ENCODE measurements around the gene KRTAP21-1. TPM values are rescaled to one million over a fixed set of nuclear protein-coding genes. Genes with fewer than 3 reads are reported as not detected.

Gene KRTAP21-1
- total and polyA plus RNA-seq, 2 of the 8 experiments (the other 6 are each of a cell fraction or from before 2014, with no cell fraction given), result not detected

DNA sequence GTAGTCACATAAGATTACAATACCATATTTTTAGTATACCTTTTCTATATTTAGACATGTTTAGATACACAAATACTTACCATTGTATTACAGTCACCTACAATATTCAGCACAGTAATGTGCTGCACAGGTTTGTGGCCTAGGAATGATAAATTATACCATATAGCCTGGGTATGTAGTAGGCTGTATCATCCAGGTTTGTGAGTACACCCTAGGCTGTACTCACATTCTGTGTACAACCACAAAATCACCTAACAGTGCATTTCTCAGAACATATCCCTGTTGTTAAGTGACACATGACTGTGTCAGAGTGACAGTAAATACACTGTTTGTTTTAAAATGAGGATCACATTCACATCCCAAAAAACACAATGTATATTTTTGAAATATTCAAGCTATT lies 47.8 kb downstream of the KRTAP21-1 start (continued):
- TF ChIP-seq CBX8 (IDR thresholded peaks at IDR 0.05; ENCODE audit: borderline replicate concordance, low read depth, low read length), result no peak
- TF ChIP-seq RBBP5 (IDR thresholded peaks at IDR 0.05; ENCODE audit: borderline replicate concordance, low read depth, low read length), result no peak
- TF ChIP-seq KDM4A (IDR thresholded peaks at IDR 0.05; ENCODE audit: low read depth, low read length, severe bottlenecking), result no peak
- TF ChIP-seq JUN (IDR thresholded peaks at IDR 0.05; ENCODE audit: low read depth, low read length), result no peak
- TF ChIP-seq TAF1 (IDR thresholded peaks at IDR 0.05; ENCODE audit: low read depth, low read length), result no peak
- TF ChIP-seq, protein P1, sequence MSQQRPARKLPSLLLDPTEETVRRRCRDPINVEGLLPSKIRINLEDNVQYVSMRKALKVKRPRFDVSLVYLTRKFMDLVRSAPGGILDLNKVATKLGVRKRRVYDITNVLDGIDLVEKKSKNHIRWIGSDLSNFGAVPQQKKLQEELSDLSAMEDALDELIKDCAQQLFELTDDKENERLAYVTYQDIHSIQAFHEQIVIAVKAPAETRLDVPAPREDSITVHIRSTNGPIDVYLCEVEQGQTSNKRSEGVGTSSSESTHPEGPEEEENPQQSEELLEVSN (IDR thresholded peaks at IDR 0.05), result no peak
- TF ChIP-seq, protein P2, sequence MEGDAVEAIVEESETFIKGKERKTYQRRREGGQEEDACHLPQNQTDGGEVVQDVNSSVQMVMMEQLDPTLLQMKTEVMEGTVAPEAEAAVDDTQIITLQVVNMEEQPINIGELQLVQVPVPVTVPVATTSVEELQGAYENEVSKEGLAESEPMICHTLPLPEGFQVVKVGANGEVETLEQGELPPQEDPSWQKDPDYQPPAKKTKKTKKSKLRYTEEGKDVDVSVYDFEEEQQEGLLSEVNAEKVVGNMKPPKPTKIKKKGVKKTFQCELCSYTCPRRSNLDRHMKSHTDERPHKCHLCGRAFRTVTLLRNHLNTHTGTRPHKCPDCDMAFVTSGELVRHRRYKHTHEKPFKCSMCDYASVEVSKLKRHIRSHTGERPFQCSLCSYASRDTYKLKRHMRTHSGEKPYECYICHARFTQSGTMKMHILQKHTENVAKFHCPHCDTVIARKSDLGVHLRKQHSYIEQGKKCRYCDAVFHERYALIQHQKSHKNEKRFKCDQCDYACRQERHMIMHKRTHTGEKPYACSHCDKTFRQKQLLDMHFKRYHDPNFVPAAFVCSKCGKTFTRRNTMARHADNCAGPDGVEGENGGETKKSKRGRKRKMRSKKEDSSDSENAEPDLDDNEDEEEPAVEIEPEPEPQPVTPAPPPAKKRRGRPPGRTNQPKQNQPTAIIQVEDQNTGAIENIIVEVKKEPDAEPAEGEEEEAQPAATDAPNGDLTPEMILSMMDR (IDR thresholded peaks at IDR 0.05; ENCODE audit: control extremely low read depth in 1 of 3, insufficient read depth in 1 of 3, low read depth in 1 of 3, low read length in 3 of 3), result no peak

Small RNA genes lying within 50 kb of the gene (small RNA-seq; reads per million reads assigned to genes)
- gene AP000244.1 (ENCODE audit: insufficient read depth) (not detected), gene KRTAP21-3 (ENCODE audit: insufficient read depth) (not detected), gene KRTAP8-2P (ENCODE audit: insufficient read depth) (not detected)

Other genes with a start within 250 kb of the KRTAP21-1 start
- gene KRTAP19-6, start 213.6 kb downstream of the KRTAP21-1 start, total RNA-seq (2021; fragmentation: NEBNext Ultra II Directional; extraction: Animal tissue kit (Norgen Biotek cat#: 25700)), result not detected in 2 replicates
- gene KRTAP19-6, start 213.6 kb downstream of the KRTAP21-1 start, polyA plus RNA-seq (2011; rRNA removed), result not detected in 2 replicates
- not detected in 2 replicates for gene KRTAP19-7, start 194.1 kb downstream of the KRTAP21-1 start, total RNA-seq (2021; fragmentation: NEBNext Ultra II Directional; extraction: Animal tissue kit (Norgen Biotek cat#: 25700))
- gene KRTAP19-7, start 194.1 kb downstream of the KRTAP21-1 start, polyA plus RNA-seq (2011; rRNA removed), result not detected in 2 replicates
- not detected in 2 replicates for gene KRTAP22-2, start 165.0 kb downstream of the KRTAP21-1 start, total RNA-seq (2021; fragmentation: NEBNext Ultra II Directional; extraction: Animal tissue kit (Norgen Biotek cat#: 25700))
- not detected in 2 replicates for gene KRTAP22-2, start 165.0 kb downstream of the KRTAP21-1 start, polyA plus RNA-seq (2011; rRNA removed)
- gene KRTAP6-3, start 163.0 kb downstream of the KRTAP21-1 start, total RNA-seq (2021; fragmentation: NEBNext Ultra II Directional; extraction: Animal tissue kit (Norgen Biotek cat#: 25700)), result not detected in 2 replicates
- gene KRTAP6-3, start 163.0 kb downstream of the KRTAP21-1 start, polyA plus RNA-seq (2011; rRNA removed), result not detected in 2 replicates
- not detected in 2 replicates for gene KRTAP6-2, start 156.5 kb downstream of the KRTAP21-1 start, total RNA-seq (2021; fragmentation: NEBNext Ultra II Directional; extraction: Animal tissue kit (Norgen Biotek cat#: 25700))
- gene KRTAP6-2, start 156.5 kb downstream of the KRTAP21-1 start, polyA plus RNA-seq (2011; rRNA removed), result not detected in 2 replicates
- not detected in 2 replicates for gene KRTAP22-1, start 154.3 kb downstream of the KRTAP21-1 start, total RNA-seq (2021; fragmentation: NEBNext Ultra II Directional; extraction: Animal tissue kit (Norgen Biotek cat#: 25700))
- not detected in 2 replicates for gene KRTAP22-1, start 154.3 kb downstream of the KRTAP21-1 start, polyA plus RNA-seq (2011; rRNA removed)
- gene KRTAP6-1, start 141.5 kb downstream of the KRTAP21-1 start, total RNA-seq (2021; fragmentation: NEBNext Ultra II Directional; extraction: Animal tissue kit (Norgen Biotek cat#: 25700)), result not detected in 2 replicates
- not detected in 2 replicates for gene KRTAP6-1, start 141.5 kb downstream of the KRTAP21-1 start, polyA plus RNA-seq (2011; rRNA removed)
- not detected in 2 replicates for gene KRTAP20-1, start 139.0 kb downstream of the KRTAP21-1 start, total RNA-seq (2021; fragmentation: NEBNext Ultra II Directional; extraction: Animal tissue kit (Norgen Biotek cat#: 25700))
- gene KRTAP20-1, start 139.0 kb downstream of the KRTAP21-1 start, polyA plus RNA-seq (2011; rRNA removed), result not detected in 2 replicates
- not detected in 2 replicates for gene KRTAP20-4, start 134.8 kb downstream of the KRTAP21-1 start, total RNA-seq (2021; fragmentation: NEBNext Ultra II Directional; extraction: Animal tissue kit (Norgen Biotek cat#: 25700))
- gene KRTAP20-4, start 134.8 kb downstream of the KRTAP21-1 start, polyA plus RNA-seq (2011; rRNA removed), result not detected in 2 replicates
- gene KRTAP20-2, start 120.2 kb downstream of the KRTAP21-1 start, total RNA-seq (2021; fragmentation: NEBNext Ultra II Directional; extraction: Animal tissue kit (Norgen Biotek cat#: 25700)), result not detected in 2 replicates
- not detected in 2 replicates for gene KRTAP20-2, start 120.2 kb downstream of the KRTAP21-1 start, polyA plus RNA-seq (2011; rRNA removed)
- gene KRTAP20-3, start 112.6 kb downstream of the KRTAP21-1 start, total RNA-seq (2021; fragmentation: NEBNext Ultra II Directional; extraction: Animal tissue kit (Norgen Biotek cat#: 25700)), result not detected in 2 replicates
- not detected in 2 replicates for gene KRTAP20-3, start 112.6 kb downstream of the KRTAP21-1 start, polyA plus RNA-seq (2011; rRNA removed)
- gene KRTAP21-3, start 36.7 kb downstream of the KRTAP21-1 start, total RNA-seq (2021; fragmentation: NEBNext Ultra II Directional; extraction: Animal tissue kit (Norgen Biotek cat#: 25700)), result not detected in 2 replicates
- gene KRTAP21-3, start 36.7 kb downstream of the KRTAP21-1 start, polyA plus RNA-seq (2011; rRNA removed), result not detected in 2 replicates
- gene KRTAP21-2, start 8.2 kb downstream of the KRTAP21-1 start, total RNA-seq (2021; fragmentation: NEBNext Ultra II Directional; extraction: Animal tissue kit (Norgen Biotek cat#: 25700)), result not detected in 2 replicates
- not detected in 2 replicates for gene KRTAP21-2, start 8.2 kb downstream of the KRTAP21-1 start, polyA plus RNA-seq (2011; rRNA removed)
- not detected in 2 replicates for gene KRTAP8-1, start 57.8 kb upstream of the KRTAP21-1 start, total RNA-seq (2021; fragmentation: NEBNext Ultra II Directional; extraction: Animal tissue kit (Norgen Biotek cat#: 25700))
- not detected in 2 replicates for gene KRTAP8-1, start 57.8 kb upstream of the KRTAP21-1 start, polyA plus RNA-seq (2011; rRNA removed)
- gene KRTAP7-1, start 74.3 kb upstream of the KRTAP21-1 start, total RNA-seq (2021; fragmentation: NEBNext Ultra II Directional; extraction: Animal tissue kit (Norgen Biotek cat#: 25700)), result not detected in 2 replicates
- gene KRTAP7-1, start 74.3 kb upstream of the KRTAP21-1 start, polyA plus RNA-seq (2011; rRNA removed), result not detected in 2 replicates
- not detected in 2 replicates for gene KRTAP11-1, start 126.2 kb upstream of the KRTAP21-1 start, total RNA-seq (2021; fragmentation: NEBNext Ultra II Directional; extraction: Animal tissue kit (Norgen Biotek cat#: 25700))
- not detected in 2 replicates for gene KRTAP11-1, start 126.2 kb upstream of the KRTAP21-1 start, polyA plus RNA-seq (2011; rRNA removed)

All from H1 (cell line).